HepG2 (cell line): ENCODE results near the gene ARL5B.

Source experiments
- HDAC2 ChIP-seq: sonication (generic); formaldehyde crosslinking; IDR thresholded peaks from 2 replicates; pipeline ENCODE4 v1.4.0; 2020; ENCODE audit warnings: missing genetic modification reagents
- RAD21 ChIP-seq: fragments of 450-650 bp; formaldehyde crosslinking; IDR thresholded peaks from 2 replicates; pipeline ENCODE4 v1.5.0; 2020; ENCODE audit warnings: mild to moderate bottlenecking

- TF ChIP-seq HDAC2 (CRISPR knock-in tag) (no peak), RAD21 (CRISPR knock-in tag) (no peak)
These were observed 25.2 kb downstream of the ARL5B start for GRCh38 chr10:18684416-18684815.
